Bronchial epithelial cell (primary cell): ENCODE measurements around the gene CEP57. TPM values are rescaled to one million over a fixed set of nuclear protein-coding genes. Genes with fewer than 3 reads are reported as not detected.
"Not testable (repeated sequence)": the region's sequence is repeated elsewhere in the genome, so short reads cannot be mapped to it uniquely, and the experiment has no call there.

ENCODE experiments used
- DNase-seq: peaks from one replicate; pipeline ENCODE4 v3.0.0-alpha.2; 2010; ENCODE audit warnings: low read depth
- FAIRE-seq: peaks from 2 replicates; lab custom pipeline; 2011; peaks lifted over from hg19 to GRCh38; lab: Jason Lieb, UNC
- H3K27me3 ChIP-seq: 2 replicates; pipeline ENCODE4 v1.5.1; 2011; ENCODE audit warnings: low read length; ENCODE audit not compliant: control insufficient read depth, insufficient read depth
- H3K36me3 ChIP-seq: 2 replicates; pipeline ENCODE4 v1.5.1; 2011; ENCODE audit warnings: low read length; ENCODE audit not compliant: control insufficient read depth, insufficient read depth
- H3K4me3 ChIP-seq: 2 replicates; pipeline ENCODE4 v1.5.1; 2011; ENCODE audit warnings: mild to moderate bottlenecking, low read depth, low read length, control low read depth
- total RNA-seq: library from RNA; depleted of rRNA; stranded (reverse); fragments of >200 nt; gene quantifications from 2 replicates; pipeline ENCODE4 v1.2.1, GENCODE V29; 2014
- TF ChIP-seq, protein P1 (sequence below): IDR thresholded peaks from 2 replicates; pipeline ENCODE4 v1.5.1; 2011; ENCODE audit warnings: mild to moderate bottlenecking, moderate library complexity, low read length, control low read depth, inconsistent platforms; ENCODE audit not compliant: insufficient read depth, severe bottlenecking

Gene CEP57
- total RNA-seq, 1 donor from 2014 or later: 52.7 TPM

DNA sequence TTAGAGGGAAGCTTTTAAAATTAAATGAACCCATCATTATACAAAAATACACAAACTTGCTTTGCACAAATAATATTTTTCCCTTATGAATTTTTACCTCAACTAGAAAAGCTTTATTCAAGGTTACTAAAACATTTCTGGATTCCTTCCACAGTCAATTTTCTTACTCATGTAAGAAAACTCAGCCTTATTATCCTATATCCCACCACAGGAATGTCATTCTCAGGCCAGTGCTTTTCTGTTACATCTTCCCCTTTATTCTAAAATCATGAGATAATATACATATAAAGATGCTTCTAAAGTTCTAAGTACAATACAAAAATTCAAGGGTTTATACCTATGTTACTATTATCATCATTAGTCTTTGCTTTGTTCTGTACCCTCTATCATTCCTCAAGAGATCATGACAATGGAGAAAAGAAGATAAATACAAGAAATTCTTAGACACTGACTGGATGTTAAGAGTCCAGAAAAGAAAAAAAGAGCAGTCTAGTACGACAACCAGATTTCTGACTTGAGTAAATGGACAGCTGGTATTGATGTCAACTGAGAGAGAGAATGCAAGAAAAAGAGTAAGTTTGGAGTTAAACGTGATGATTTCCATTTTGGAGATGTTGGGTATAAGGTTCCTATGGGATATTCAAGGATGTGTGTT lies 73.3 kb downstream of the CEP57 start:
- no peak for FAIRE-seq

DNA sequence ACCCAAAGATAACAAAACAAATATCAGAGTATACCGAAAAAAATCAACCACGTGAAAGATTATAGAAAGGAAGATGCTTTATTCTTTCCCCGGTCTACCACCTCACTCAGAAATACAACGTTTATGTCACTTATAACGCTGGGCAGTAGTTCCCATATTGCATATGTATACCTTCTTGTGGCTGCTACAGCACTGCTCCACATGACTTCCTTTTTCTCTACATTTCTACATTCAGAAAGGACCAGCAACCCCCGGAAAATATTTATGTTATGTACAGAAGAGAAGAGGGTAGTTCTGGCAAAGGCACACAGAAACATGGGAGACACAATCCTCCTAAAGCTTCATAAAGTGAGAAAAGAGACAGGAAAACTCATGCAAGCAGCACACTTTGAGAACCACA lies 76.8 kb downstream of the CEP57 start:
- Histone ChIP-seq H3K36me3 (peaks cover 1% of the 10 kb centered on the region), H3K27me3 (no peaks in the 10 kb centered on the region), H3K4me3 (no peak overlapping the region)
- FAIRE-seq (no peak), DNase-seq (no peak)
- TF ChIP-seq, protein P1, sequence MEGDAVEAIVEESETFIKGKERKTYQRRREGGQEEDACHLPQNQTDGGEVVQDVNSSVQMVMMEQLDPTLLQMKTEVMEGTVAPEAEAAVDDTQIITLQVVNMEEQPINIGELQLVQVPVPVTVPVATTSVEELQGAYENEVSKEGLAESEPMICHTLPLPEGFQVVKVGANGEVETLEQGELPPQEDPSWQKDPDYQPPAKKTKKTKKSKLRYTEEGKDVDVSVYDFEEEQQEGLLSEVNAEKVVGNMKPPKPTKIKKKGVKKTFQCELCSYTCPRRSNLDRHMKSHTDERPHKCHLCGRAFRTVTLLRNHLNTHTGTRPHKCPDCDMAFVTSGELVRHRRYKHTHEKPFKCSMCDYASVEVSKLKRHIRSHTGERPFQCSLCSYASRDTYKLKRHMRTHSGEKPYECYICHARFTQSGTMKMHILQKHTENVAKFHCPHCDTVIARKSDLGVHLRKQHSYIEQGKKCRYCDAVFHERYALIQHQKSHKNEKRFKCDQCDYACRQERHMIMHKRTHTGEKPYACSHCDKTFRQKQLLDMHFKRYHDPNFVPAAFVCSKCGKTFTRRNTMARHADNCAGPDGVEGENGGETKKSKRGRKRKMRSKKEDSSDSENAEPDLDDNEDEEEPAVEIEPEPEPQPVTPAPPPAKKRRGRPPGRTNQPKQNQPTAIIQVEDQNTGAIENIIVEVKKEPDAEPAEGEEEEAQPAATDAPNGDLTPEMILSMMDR: no peak

More for the DNA sequence above, 73.3 kb downstream of the CEP57 start:
- Histone ChIP-seq H3K4me3 (no peak overlapping the region), H3K36me3 (peaks cover 1% of the 10 kb centered on the region), H3K27me3 (no peaks in the 10 kb centered on the region)
- TF ChIP-seq, protein P1: no peak
- no peak for DNase-seq

DNA sequence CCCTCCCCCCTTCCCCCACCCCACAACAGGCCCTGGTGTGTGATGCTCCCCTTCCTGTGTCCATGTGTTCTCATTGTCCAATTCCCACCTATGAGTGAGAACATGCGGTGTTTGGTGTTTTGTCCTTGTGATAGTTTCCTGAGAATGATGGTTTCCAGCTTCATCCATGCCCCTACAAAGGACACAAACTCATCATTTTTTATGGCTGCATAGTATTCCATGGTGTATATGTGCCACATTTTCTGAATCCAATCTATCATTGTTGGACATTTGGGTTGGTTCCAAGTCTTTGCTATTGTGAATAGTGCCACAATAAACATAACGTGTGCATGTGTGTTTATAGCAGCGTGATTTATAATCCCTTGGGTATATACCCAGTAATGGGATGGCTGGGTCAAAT lies 80.6 kb downstream of the CEP57 start:
- not testable (repeated sequence) for H3K27me3 ChIP-seq, DNase-seq, H3K36me3 ChIP-seq, H3K4me3 ChIP-seq, FAIRE-seq

DNA sequence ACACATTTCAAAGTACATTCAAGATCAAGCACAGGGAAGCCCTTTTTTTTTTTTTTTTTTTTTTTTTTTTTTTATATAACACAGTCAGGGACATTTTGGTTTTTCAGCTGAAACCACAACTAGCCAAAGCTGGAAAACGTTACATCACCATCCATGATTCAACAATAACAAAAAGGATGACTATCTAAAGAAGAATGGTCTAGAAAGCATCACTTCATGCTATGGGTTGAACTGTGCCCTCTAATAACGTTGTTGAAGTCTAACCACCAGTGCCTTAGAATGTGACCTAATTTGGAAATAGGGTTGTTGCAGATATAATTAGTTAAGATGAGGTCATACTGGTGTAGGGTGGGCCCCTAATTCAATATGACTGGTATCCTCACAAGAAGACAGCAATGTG lies 87.0 kb downstream of the CEP57 start:
- H3K36me3 ChIP-seq: no peaks in the 10 kb centered on the region
- H3K4me3 ChIP-seq: no peak overlapping the region
- peak; percentile 90 for DNase-seq
- no peaks in the 10 kb centered on the region for H3K27me3 ChIP-seq
- FAIRE-seq: no peak
- TF ChIP-seq, protein P1: no peak

Other genes starting within 250 kb of the CEP57 start
- 15.2 and 22.9 TPM in 2 replicates for gene FAM76B, start 716 bp upstream of the CEP57 start, total RNA-seq
- gene MTMR2, start 133.6 kb downstream of the CEP57 start, total RNA-seq: 15.0 and 19.3 TPM in 2 replicates